IMR-90 (cell line): Measurements from ENCODE around the gene KLHDC9. TPM values are rescaled to one million over a fixed set of nuclear protein-coding genes. Genes with fewer than 3 reads are reported as not detected.
A peak's percentile ranks its signal among the peaks of the same experiment; 100 is the strongest.

Source experiments
- ATAC-seq: fragments of 200-7000 bp; cut with Tn5 transposase; 2 replicates; pipeline ENCODE4 v1.9.1; 2020; ENCODE audit warnings: low read depth, mild to moderate bottlenecking, moderate library complexity
- BruUV-seq: library from RNA; stranded (reverse); fragments of 400-500 nt; replicated peaks from 2 replicates; lab custom pipeline; 2021; lab: Mats Ljungman, UMichigan
- CTCF ChIA-PET: fragments of 300-600 bp; formaldehyde crosslinking; extraction: SDS; loops from one replicate; lab custom pipeline; 2021; ENCODE audit warnings: antibody characterized with exemption; lab: Yijun Ruan, JAX
- POLR2A ChIA-PET: fragments of 300-600 bp; sonication (Branson Sonifier 250); formaldehyde crosslinking; loops from one replicate; lab custom pipeline; 2022; ENCODE audit warnings: antibody characterized with exemption; ENCODE audit not compliant: unreplicated experiment; lab: Charles Lee
- DNase-seq: peaks from one replicate; pipeline ENCODE4 v3.0.0; 2013
- H2AFZ ChIP-seq: replicated peaks from 2 replicates; pipeline ENCODE3; 2013; ENCODE audit warnings: low read length, mild to moderate bottlenecking; ENCODE audit not compliant: poor library complexity
- H2AK5ac ChIP-seq: 2 replicates; pipeline ENCODE4 v1.6.1; 2013; ENCODE audit warnings: low read depth, low read length, inconsistent platforms
- H2AK9ac ChIP-seq: replicated peaks from 2 replicates; pipeline ENCODE3; 2013; ENCODE audit warnings: mild to moderate bottlenecking, low read depth, low read length, moderate library complexity; ENCODE audit not compliant: poor library complexity
- H2BK120ac ChIP-seq: 2 replicates; pipeline ENCODE4 v1.6.1; 2013; ENCODE audit warnings: low read depth, low read length, inconsistent platforms
- H2BK15ac ChIP-seq: 3 replicates; pipeline ENCODE4 v1.6.1; 2013; ENCODE audit warnings: low read depth, low read length, inconsistent platforms
- H2BK20ac ChIP-seq: 2 replicates; pipeline ENCODE4 v1.6.1; 2013; ENCODE audit warnings: low read depth, mild to moderate bottlenecking, inconsistent platforms, low read length, moderate library complexity
- H2BK5ac ChIP-seq: 2 replicates; pipeline ENCODE4 v1.6.1; 2013; ENCODE audit warnings: mild to moderate bottlenecking, low read depth, low read length, inconsistent platforms; ENCODE audit not compliant: poor library complexity, severe bottlenecking
- H3K14ac ChIP-seq: replicated peaks from 2 replicates; pipeline ENCODE4 v1.6.1; 2013; ENCODE audit warnings: low read depth, low read length, inconsistent platforms
- H3K18ac ChIP-seq: 2 replicates; pipeline ENCODE4 v1.6.1; 2013; ENCODE audit warnings: low read depth, low read length, control low read depth
- H3K23ac ChIP-seq: 2 replicates; pipeline ENCODE4 v1.6.1; 2013; ENCODE audit warnings: low read depth, low read length, inconsistent platforms
- H3K27ac ChIP-seq: 2 replicates; pipeline ENCODE4 v1.5.1; 2013; ENCODE audit warnings: mild to moderate bottlenecking, control low read depth, low read length; ENCODE audit not compliant: insufficient read depth
- H3K27me3 ChIP-seq: 2 replicates; pipeline ENCODE4 v1.6.1; 2013; ENCODE audit warnings: low read length; ENCODE audit not compliant: control insufficient read depth, insufficient read depth
- H3K36me3 ChIP-seq: 2 replicates; pipeline ENCODE4 v1.6.1; 2013; ENCODE audit warnings: low read length, mixed read lengths; ENCODE audit not compliant: control insufficient read depth, insufficient read depth
- H3K4ac ChIP-seq: 2 replicates; pipeline ENCODE4 v1.6.1; 2013; ENCODE audit warnings: low read depth, low read length, inconsistent platforms
- H3K4me1 ChIP-seq: 2 replicates; pipeline ENCODE4 v1.6.1; 2013; ENCODE audit warnings: low read length, mixed read lengths; ENCODE audit not compliant: control insufficient read depth, insufficient read depth
- H3K4me2 ChIP-seq: 2 replicates; pipeline ENCODE4 v1.6.1; 2013; ENCODE audit warnings: low read depth, mild to moderate bottlenecking, control low read depth, low read length, moderate library complexity
- H3K4me3 ChIP-seq: 2 replicates; pipeline ENCODE4 v1.5.1; 2013; ENCODE audit warnings: low read depth, mild to moderate bottlenecking, control low read depth, low read length, moderate library complexity; ENCODE audit not compliant: insufficient read depth
- H3K56ac ChIP-seq: 2 replicates; pipeline ENCODE4 v1.6.1; 2013; ENCODE audit warnings: low read length, inconsistent platforms; ENCODE audit not compliant: insufficient read depth; ENCODE audit errors: extremely low read depth
- H3K79me1 ChIP-seq, 2 experiments: 2 replicates each; pipeline ENCODE4 v1.6.1; 2013; ENCODE audit warnings: low read length in 2 of 2, inconsistent platforms in 1 of 2, low read depth in 1 of 2
- H3K9ac ChIP-seq: 2 replicates; pipeline ENCODE4 v1.6.1; 2013; ENCODE audit warnings: low read depth, low read length, control low read depth
- H3K9me1 ChIP-seq: 2 replicates; pipeline ENCODE4 v1.6.1; 2013; ENCODE audit warnings: low read length, inconsistent platforms; ENCODE audit not compliant: insufficient read depth
- H3K9me3 ChIP-seq: 2 replicates; pipeline ENCODE4 v1.6.1; 2013; ENCODE audit warnings: low read length; ENCODE audit not compliant: control insufficient read depth, insufficient read depth
- H4K20me1 ChIP-seq: 2 replicates; pipeline ENCODE4 v1.6.1; 2013; ENCODE audit warnings: low read length, inconsistent platforms; ENCODE audit not compliant: insufficient read depth
- H4K5ac ChIP-seq: 2 replicates; pipeline ENCODE4 v1.6.1; 2013; ENCODE audit warnings: mild to moderate bottlenecking, low read depth, low read length, control low read depth
- H4K8ac ChIP-seq, 2 experiments: 2 replicates each; pipeline ENCODE4 v1.6.1; 2013; ENCODE audit warnings: low read depth in 2 of 2, low read length in 2 of 2, control low read depth in 1 of 2, inconsistent platforms in 1 of 2
- H4K91ac ChIP-seq: 2 replicates; pipeline ENCODE4 v1.6.1; 2013; ENCODE audit warnings: low read depth, low read length, inconsistent platforms; ENCODE audit not compliant: insufficient read depth
- CEBPB ChIP-seq: IDR thresholded peaks from 2 replicates; pipeline ENCODE4 v1.6.1; 2012; ENCODE audit warnings: low read depth, low read length, improper control_type of control experiment
- ELK1 ChIP-seq: fragments of 150-350 bp; IDR thresholded peaks from 2 replicates; pipeline ENCODE4 v1.6.1; 2016; ENCODE audit warnings: low read depth, mild to moderate bottlenecking, low read length, moderate library complexity, borderline replicate concordance
- RCOR1 ChIP-seq: IDR thresholded peaks from 2 replicates; pipeline ENCODE4 v1.6.1; 2012; ENCODE audit warnings: mild to moderate bottlenecking, low read length, improper control_type of control experiment; ENCODE audit not compliant: insufficient replicate concordance
- RFX5 ChIP-seq: IDR thresholded peaks from 2 replicates; pipeline ENCODE4 v1.8.0; 2012; ENCODE audit warnings: low read depth, mild to moderate bottlenecking, low read length, moderate library complexity
- SMC3 ChIP-seq: fragments of 150-350 bp; IDR thresholded peaks from 2 replicates; pipeline ENCODE4 v1.6.1; 2016; ENCODE audit warnings: low read depth, mild to moderate bottlenecking, antibody characterized with exemption, low read length, moderate library complexity
- WGBS, 2 experiments: methylation state at CpG; one replicate each; pipeline versions ENCODE4 v1.1.5 to v1.1.7; 2013; ENCODE audit warnings: missing lambda C conversion rate in 2 of 2; ENCODE audit not compliant: insufficient read length in 1 of 2; ENCODE audit errors: extremely low coverage in 2 of 2; 5-methylcytosine and 5-hydroxymethylcytosine counted together
- dilution Hi-C: fragments of 300-500 bp; cut with HindIII; formaldehyde crosslinking; loops from one replicate; pipeline ENCODE4 v1.14.3; 2018; ENCODE audit warnings: low sequenced_read_pairs; ENCODE audit not compliant: unreplicated experiment
- in situ Hi-C: fragments of 300-500 bp; cut with MboI; formaldehyde crosslinking; loops from 3 replicates; pipeline ENCODE4 v1.14.3; 2019; ENCODE audit warnings: low sequenced_read_pairs, inconsistent platforms, mixed read lengths
- intact Hi-C: fragments of 100-400 bp; cut with micrococcal nuclease; formaldehyde crosslinking; loops from 2 replicates; pipeline ENCODE4 v1.10.0; 2022
- polyA plus RNA-seq, 3 experiments: library from polyadenylated mRNA; depleted of rRNA; stranded (reverse); fragments of >200 nt; gene quantifications; 2 replicates each; pipeline ENCODE4 v1.2.3, GENCODE V29; 2012; ENCODE audit warnings: low replicate concordance in 1 of 3
- total RNA-seq: library from RNA; depleted of rRNA; stranded (reverse); fragments of >200 nt; gene quantifications from 2 replicates; pipeline ENCODE4 v1.2.3, GENCODE V29; 2012
- TF ChIP-seq, protein P1 (sequence below): conservative IDR thresholded peaks from 2 replicates; pipeline ENCODE4 v1.5.1; 2012; ENCODE audit warnings: mild to moderate bottlenecking, low read depth, low read length, improper control_type of control experiment

The KLHDC9 gene
- total and polyA plus RNA-seq, 2 of the 4 experiments (the other 2 are of a cell fraction): 0.18 to 0.70 TPM

- dilution Hi-C loops (no loop called here), in situ Hi-C loops (no loop called here), intact Hi-C loops (no loop called here)
- Histone ChIP-seq H3K4me2 (no peak overlapping the region), H3K4me1 (no peaks in the 10 kb centered on the region), H4K20me1 (no peaks in the 10 kb centered on the region), H3K9me1 (no peaks in the 10 kb centered on the region), H3K18ac (no peak overlapping the region), H3K27me3 (peaks cover 4% of the 10 kb centered on the region), H2BK15ac (no peak overlapping the region), H2BK20ac (no peak overlapping the region), H2AFZ (peak overlapping the region; percentile 32), H2BK120ac (no peak overlapping the region), H3K56ac (no peak overlapping the region), H4K5ac (no peak overlapping the region), H3K14ac (no peak overlapping the region), H3K4ac (no peak overlapping the region), H3K36me3 (no peaks in the 10 kb centered on the region), H3K79me1 (no peaks in the 10 kb centered on the region), H2BK5ac (no peak overlapping the region), H3K23ac (no peak overlapping the region), H2AK5ac (no peak overlapping the region), H2AK9ac (no peak overlapping the region), H3K4me3 (no peak overlapping the region), H4K91ac (no peak overlapping the region), H3K9ac (no peak overlapping the region), H4K8ac (no peak overlapping the region), H3K27ac (no peak overlapping the region), H3K9me3 (no peaks in the 10 kb centered on the region)
- no TSS peak for BruUV-seq
- ATAC-seq (no peak), DNase-seq (no peak)
- 20% methylated on average over 1 of the region's 6 CpGs; no CpG with 5 or more reads in 1 of the 2 experiments for WGBS, 2 experiments
- POLR2A ChIA-PET: no interaction called here
- CTCF ChIA-PET: interaction anchor here (0.7 kb wide), 1 partner anchor 212 kb away, joined by 3 read pairs; no protein-coding TSS in a partner anchor
- TF ChIP-seq RFX5 (no peak), RCOR1 (no peak), SMC3 (no peak), CEBPB (no peak), ELK1 (no peak)
- TF ChIP-seq, protein P1, sequence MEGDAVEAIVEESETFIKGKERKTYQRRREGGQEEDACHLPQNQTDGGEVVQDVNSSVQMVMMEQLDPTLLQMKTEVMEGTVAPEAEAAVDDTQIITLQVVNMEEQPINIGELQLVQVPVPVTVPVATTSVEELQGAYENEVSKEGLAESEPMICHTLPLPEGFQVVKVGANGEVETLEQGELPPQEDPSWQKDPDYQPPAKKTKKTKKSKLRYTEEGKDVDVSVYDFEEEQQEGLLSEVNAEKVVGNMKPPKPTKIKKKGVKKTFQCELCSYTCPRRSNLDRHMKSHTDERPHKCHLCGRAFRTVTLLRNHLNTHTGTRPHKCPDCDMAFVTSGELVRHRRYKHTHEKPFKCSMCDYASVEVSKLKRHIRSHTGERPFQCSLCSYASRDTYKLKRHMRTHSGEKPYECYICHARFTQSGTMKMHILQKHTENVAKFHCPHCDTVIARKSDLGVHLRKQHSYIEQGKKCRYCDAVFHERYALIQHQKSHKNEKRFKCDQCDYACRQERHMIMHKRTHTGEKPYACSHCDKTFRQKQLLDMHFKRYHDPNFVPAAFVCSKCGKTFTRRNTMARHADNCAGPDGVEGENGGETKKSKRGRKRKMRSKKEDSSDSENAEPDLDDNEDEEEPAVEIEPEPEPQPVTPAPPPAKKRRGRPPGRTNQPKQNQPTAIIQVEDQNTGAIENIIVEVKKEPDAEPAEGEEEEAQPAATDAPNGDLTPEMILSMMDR: no peak
Measured at GRCh38 chr1:161059293-161059692, 38.9 kb upstream of the KLHDC9 start.
